Gastroesophageal sphincter (tissue), 3 donors: ENCODE results near the gene IGFLR1.

ENCODE experiments used
- EP300 ChIP-seq: sonication (generic); formaldehyde crosslinking; IDR thresholded peaks from one replicate; pipeline ENCODE4 v1.6.1; 2017; ENCODE audit warnings: antibody characterized with exemption, mild to moderate bottlenecking
- POLR2A ChIP-seq, 2 donors: fragments of 450-650 bp; IDR thresholded peaks; one replicate each; pipeline ENCODE4 v1.6.1; 2017; ENCODE audit warnings: antibody characterized with exemption in 2 of 2, mild to moderate bottlenecking in 2 of 2, moderate library complexity in 1 of 2
- TF ChIP-seq, protein P1 (sequence below), 4 experiments: fragments of 200-600 bp in 2 of 4; fragments of 450-650 bp in 2 of 4; sonication (generic) in 1 of 4; IDR thresholded peaks; one replicate each; pipeline ENCODE4 v1.5.1; 2017 to 2019; ENCODE audit warnings: antibody characterized with exemption in 4 of 4, mild to moderate bottlenecking in 2 of 4, moderate library complexity in 2 of 4

DNA sequence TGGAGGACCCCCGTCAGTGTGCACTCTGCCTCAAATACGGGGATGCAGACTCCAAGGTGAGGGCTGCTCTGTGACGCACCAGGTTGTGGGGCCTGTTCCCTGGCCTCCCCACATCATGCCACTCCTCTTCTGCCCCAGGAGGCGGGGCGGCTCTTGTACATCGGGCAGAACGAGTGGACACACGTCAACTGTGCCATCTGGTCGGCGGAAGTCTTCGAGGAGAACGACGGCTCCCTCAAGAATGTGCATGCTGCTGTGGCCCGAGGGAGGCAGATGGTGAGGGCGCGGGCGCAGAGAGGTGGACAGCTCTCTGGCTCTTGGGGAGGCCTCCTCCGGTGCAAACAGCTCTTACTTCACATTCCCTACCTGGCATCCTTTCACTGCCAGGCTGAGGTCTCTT is 13.2 kb downstream of the IGFLR1 start:
- TF ChIP-seq POLR2A (IDR thresholded peaks at IDR 0.05) (no peak), EP300 (no peak)
- TF ChIP-seq, protein P1, sequence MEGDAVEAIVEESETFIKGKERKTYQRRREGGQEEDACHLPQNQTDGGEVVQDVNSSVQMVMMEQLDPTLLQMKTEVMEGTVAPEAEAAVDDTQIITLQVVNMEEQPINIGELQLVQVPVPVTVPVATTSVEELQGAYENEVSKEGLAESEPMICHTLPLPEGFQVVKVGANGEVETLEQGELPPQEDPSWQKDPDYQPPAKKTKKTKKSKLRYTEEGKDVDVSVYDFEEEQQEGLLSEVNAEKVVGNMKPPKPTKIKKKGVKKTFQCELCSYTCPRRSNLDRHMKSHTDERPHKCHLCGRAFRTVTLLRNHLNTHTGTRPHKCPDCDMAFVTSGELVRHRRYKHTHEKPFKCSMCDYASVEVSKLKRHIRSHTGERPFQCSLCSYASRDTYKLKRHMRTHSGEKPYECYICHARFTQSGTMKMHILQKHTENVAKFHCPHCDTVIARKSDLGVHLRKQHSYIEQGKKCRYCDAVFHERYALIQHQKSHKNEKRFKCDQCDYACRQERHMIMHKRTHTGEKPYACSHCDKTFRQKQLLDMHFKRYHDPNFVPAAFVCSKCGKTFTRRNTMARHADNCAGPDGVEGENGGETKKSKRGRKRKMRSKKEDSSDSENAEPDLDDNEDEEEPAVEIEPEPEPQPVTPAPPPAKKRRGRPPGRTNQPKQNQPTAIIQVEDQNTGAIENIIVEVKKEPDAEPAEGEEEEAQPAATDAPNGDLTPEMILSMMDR (IDR thresholded peaks at IDR 0.05): no peak
